Activated CD4-positive, alpha-beta T cell treated with anti-CD3 and anti-CD28 coated beads, Interleukin-2, amount 10 ng/mL, durations not matched to agents 24 days and 14 days (primary cell): ENCODE data around the gene DUS2. TPM values are rescaled to one million over a fixed set of nuclear protein-coding genes. Genes with fewer than 3 reads are reported as not detected.
"Not testable (repeated sequence)": the region's sequence is repeated elsewhere in the genome, so short reads cannot be mapped to it uniquely, and the experiment has no call there.

Experiments used
- DNase-seq: peaks from one replicate; pipeline ENCODE4 v3.0.0; 2022
- H3K27ac Mint-ChIP-seq: one replicate; pipeline ENCODE4 v1.8.0; 2022; ENCODE audit warnings: mild to moderate bottlenecking, mixed read lengths
- H3K27me3 Mint-ChIP-seq: one replicate; pipeline ENCODE4 v1.8.0; 2022; ENCODE audit warnings: mixed read lengths
- H3K36me3 Mint-ChIP-seq: one replicate; pipeline ENCODE4 v1.8.0; 2022; ENCODE audit warnings: low read depth, mild to moderate bottlenecking, mixed read lengths
- H3K4me1 Mint-ChIP-seq: one replicate; pipeline ENCODE4 v1.8.0; 2021; ENCODE audit warnings: mixed read lengths
- H3K4me3 Mint-ChIP-seq: one replicate; pipeline ENCODE4 v1.8.0; 2022; ENCODE audit warnings: mild to moderate bottlenecking, moderate library complexity, mixed read lengths
- H3K9me3 Mint-ChIP-seq: one replicate; pipeline ENCODE4 v1.8.0; 2021; ENCODE audit warnings: mixed read lengths
- intact Hi-C: fragments of 100-400 bp; cut with micrococcal nuclease; formaldehyde crosslinking; loops from one replicate; pipeline ENCODE4 v1.15.1; 2023
- total RNA-seq: library from RNA; stranded (reverse); gene quantifications from 2 replicates; pipeline ENCODE4 v1.2.3, GENCODE V29; 2022

DUS2 gene
- total RNA-seq, 1 donor from 2014 or later: 42.6 TPM

DNA sequence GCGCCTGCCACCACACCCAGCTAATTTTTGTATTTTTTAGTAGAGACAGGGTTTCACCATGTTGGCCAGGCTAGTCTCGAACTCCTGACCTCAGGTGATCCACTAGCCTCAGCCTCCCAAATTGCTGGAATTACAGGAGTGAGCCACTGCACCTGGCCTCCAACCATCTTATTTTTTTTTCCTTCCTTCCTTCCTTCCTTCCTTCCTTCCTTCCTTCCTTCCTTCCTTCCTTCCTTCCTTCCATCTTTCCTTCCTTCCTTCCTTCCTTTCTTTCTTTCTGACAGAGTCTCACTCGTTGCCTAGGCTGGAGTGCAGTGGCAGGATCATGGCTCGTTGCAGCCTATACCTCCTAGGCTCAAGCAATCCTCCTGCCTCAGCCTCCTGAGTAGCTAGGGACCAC, 13.2 kb upstream of the DUS2 start:
- H3K27me3 Mint-ChIP-seq, intact Hi-C loops, H3K4me3 Mint-ChIP-seq, H3K36me3 Mint-ChIP-seq, DNase-seq, H3K9me3 Mint-ChIP-seq: not testable (repeated sequence)
- peak overlapping the region; percentile 12 for H3K27ac Mint-ChIP-seq
- H3K4me1 Mint-ChIP-seq: peaks cover 21% of the 10 kb centered on the region

GRCh38 chr16:68013440-68013839, 9.6 kb upstream of the DUS2 start:
- Mint-ChIP-seq H3K36me3 (no peaks in the 10 kb centered on the region), H3K4me1 (peaks cover 9% of the 10 kb centered on the region), H3K9me3 (no peaks in the 10 kb centered on the region), H3K27me3 (no peaks in the 10 kb centered on the region), H3K4me3 (no peak overlapping the region), H3K27ac (no peak overlapping the region)
- DNase-seq: no peak
- intact Hi-C loops: no loop called here

DNA sequence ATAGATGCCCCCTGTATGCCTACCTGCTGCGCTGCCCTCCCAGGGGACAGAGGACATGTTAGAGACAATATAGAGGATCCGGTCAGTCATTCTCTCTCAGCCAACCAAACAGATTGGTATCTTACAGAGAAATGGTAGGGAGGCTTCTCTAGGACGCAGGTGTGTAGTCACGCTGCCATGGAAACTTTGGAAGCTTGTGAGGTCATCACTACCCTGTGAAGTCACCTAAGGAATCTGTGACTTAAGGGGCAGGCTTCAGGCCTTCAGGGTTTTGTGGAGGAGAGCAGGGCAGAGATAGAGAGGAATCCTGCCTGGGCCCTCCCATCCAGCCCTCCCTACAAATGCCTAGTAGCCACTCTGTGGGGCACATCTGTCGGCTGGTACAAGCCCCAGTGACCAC, 7.4 kb upstream of the DUS2 start, which contains the start of gene DPEP2NB:
DPEP2NB (minus strand) TSS at position 231 of the 400 bp plus-strand sequence; CDS start at position 90, 141 bp downstream.
- peaks cover 4% of the 10 kb centered on the region for H3K36me3 Mint-ChIP-seq
- H3K9me3 Mint-ChIP-seq: no peaks in the 10 kb centered on the region
- no peak within 1 kb of the TSS for H3K4me3 Mint-ChIP-seq
- intact Hi-C loops: no loop called here
- no peak for DNase-seq
- H3K27ac Mint-ChIP-seq: no peak within 1 kb of the TSS
- peaks cover 9% of the 10 kb centered on the region for H3K4me1 Mint-ChIP-seq
- H3K27me3 Mint-ChIP-seq: no peaks in the 10 kb centered on the region

DNA sequence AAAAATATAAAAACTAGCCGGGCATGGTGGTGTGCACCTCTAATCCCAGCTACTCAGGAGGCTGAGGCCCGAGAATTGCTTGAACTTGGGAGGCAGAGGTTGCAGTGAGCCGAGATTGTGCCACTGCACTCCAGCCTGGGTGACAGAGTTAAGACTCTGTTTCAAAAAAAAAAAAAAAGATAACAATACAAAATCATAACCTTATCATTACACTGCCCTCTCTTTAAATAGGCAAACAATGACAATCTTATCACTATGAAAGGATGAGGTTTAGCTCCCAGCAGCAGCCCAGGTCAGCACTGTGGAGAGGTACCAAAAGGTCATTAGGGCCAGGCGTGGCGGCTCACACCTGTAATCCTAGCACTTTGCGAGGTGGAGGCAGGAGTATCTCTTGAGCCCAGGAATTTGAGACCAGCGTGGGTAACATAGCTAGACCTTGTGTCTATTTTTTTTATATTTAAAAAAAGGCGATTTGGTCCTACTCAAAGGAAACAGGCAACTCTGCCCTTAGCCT, 3.9 kb upstream of the DUS2 start:
- Mint-ChIP-seq H3K27me3 (no peaks in the 10 kb centered on the region), H3K4me1 (peaks cover 18% of the 10 kb centered on the region), H3K27ac (no peak overlapping the region), H3K4me3 (no peak overlapping the region), H3K9me3 (no peaks in the 10 kb centered on the region), H3K36me3 (peaks cover 18% of the 10 kb centered on the region)
- no peak for DNase-seq
- intact Hi-C loops: no loop called here

DNA sequence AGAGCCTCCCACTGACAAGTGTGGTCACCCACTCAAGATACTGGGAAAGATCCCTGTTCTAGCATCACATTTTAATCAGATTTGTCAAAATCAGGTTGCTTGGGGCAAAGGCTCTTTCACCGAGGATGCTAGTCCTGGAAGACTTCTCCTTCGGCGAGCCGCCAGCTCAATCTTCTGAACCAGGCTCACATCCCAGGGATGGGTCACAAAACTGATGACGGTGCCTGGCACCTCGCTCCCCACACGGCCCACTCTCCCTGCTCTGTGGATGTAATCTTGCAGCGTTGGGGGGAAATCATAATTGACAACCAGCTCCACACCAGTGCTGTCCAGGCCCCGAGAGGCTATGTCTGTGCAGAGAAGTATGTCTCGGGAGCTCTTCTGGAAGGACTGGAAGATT, 1.6 kb upstream of the DUS2 start:
- intact Hi-C loops: loop anchor here (5.0 kb wide), 1 partner anchor 84 kb away; the partner anchor contains the start of gene PSMB10
- DNase-seq: no peak
- Mint-ChIP-seq H3K27me3 (no peaks in the 10 kb centered on the region), H3K9me3 (no peaks in the 10 kb centered on the region), H3K27ac (peak overlapping the region; percentile 96), H3K4me1 (peaks cover 21% of the 10 kb centered on the region), H3K4me3 (peak overlapping the region; percentile 95), H3K36me3 (peaks cover 23% of the 10 kb centered on the region)

DNA sequence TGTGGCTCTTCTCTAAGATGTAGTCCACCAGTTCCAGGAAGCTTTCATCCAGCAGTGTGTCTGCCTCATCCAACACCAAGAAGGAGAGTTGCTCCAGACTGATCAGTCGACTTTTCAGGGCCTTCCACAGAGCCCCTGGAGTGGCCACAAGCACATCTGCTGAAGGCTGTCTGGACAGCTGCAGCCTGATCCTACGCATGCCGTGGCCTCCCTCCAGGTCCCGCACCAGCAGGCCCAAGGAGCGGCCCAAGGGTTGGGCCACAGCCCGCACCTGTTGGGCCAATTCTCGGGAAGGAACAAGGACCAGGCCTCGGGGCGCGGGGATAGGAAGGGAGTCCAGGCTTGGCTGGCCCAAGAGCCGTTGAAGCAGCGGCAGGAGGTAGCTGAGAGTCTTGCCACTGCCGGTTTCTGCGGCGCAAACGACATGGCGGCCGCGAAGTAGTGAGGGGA, 781 bp upstream of the DUS2 start:
- Mint-ChIP-seq H3K36me3 (peaks cover 29% of the 10 kb centered on the region), H3K4me1 (peaks cover 21% of the 10 kb centered on the region), H3K27me3 (no peaks in the 10 kb centered on the region), H3K27ac (peak overlapping the region; percentile 96), H3K9me3 (no peaks in the 10 kb centered on the region), H3K4me3 (peak overlapping the region; percentile 95)
- intact Hi-C loops: loop anchor here (2.0 to 5.0 kb wide), 3 partner anchors 30 to 85 kb away; partner anchors contain the start of genes PSMB10 and SLC12A4
- DNase-seq: no peak

DNA sequence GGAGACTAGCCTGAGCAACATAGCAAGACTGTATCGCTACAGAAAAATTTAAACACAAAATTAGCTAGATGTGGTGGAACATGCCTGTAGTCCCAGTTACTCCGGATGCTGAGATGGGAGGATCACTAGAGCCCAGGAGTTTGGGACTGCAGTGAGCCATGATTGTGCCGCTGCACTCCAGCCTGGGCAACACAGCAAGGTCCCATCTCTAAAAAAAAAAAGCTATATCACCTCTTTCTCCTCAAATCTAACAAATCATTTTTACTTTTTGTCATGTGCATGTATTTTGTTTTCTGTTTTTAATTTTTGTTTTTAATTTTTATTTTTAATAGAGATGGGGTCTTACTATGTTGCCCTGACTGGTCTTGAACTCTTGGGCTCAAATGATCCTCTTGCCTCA, 5.9 kb downstream of the DUS2 start:
- H3K4me1 Mint-ChIP-seq: peaks cover 20% of the 10 kb centered on the region
- peaks cover 36% of the 10 kb centered on the region for H3K36me3 Mint-ChIP-seq
- no peaks in the 10 kb centered on the region for H3K9me3 Mint-ChIP-seq
- no peak for DNase-seq
- no peaks in the 10 kb centered on the region for H3K27me3 Mint-ChIP-seq
- no peak overlapping the region for H3K27ac Mint-ChIP-seq
- intact Hi-C loops: no loop called here
- H3K4me3 Mint-ChIP-seq: no peak overlapping the region

DNA sequence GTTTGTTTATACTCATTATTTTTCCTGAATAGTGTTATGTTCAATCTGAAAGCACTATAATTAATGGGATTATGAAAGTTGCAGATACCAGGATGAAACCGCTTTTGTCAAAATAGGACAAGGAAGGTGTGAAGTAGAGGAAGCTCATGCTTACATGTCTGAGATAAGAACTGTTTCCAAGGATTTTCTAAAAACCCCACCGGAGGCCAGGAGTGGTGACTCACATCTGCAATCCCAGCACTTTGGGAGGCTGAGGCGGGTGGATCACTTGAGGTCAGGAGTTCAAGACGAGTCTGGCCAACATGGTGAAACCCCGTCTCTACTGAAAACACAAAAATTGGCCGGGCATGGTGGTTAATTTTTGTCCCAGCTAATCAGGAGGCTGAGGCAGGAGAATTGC, 7.0 kb downstream of the DUS2 start:
- Mint-ChIP-seq H3K4me1 (peaks cover 18% of the 10 kb centered on the region), H3K36me3 (peaks cover 38% of the 10 kb centered on the region)
- H3K27me3 Mint-ChIP-seq, DNase-seq, H3K9me3 Mint-ChIP-seq, H3K4me3 Mint-ChIP-seq, intact Hi-C loops, H3K27ac Mint-ChIP-seq: not testable (repeated sequence)

GRCh38 chr16:68031951-68032350, 8.9 kb downstream of the DUS2 start:
- Mint-ChIP-seq H3K9me3 (no peaks in the 10 kb centered on the region), H3K27ac (peak overlapping the region; percentile 3), H3K27me3 (no peaks in the 10 kb centered on the region), H3K4me3 (no peak overlapping the region), H3K4me1 (peaks cover 24% of the 10 kb centered on the region), H3K36me3 (peaks cover 35% of the 10 kb centered on the region)
- intact Hi-C loops: no loop called here
- no peak for DNase-seq

GRCh38 chr16:68033101-68033500, 10.0 kb downstream of the DUS2 start:
- Mint-ChIP-seq H3K27ac (no peak overlapping the region), H3K9me3 (no peaks in the 10 kb centered on the region), H3K4me1 (peaks cover 25% of the 10 kb centered on the region), H3K4me3 (no peak overlapping the region), H3K27me3 (no peaks in the 10 kb centered on the region), H3K36me3 (peaks cover 29% of the 10 kb centered on the region)
- DNase-seq: no peak
- intact Hi-C loops: no loop called here

- Mint-ChIP-seq H3K9me3 (no peaks in the 10 kb centered on the region), H3K36me3 (peaks cover 32% of the 10 kb centered on the region), H3K4me1 (peaks cover 29% of the 10 kb centered on the region), H3K27me3 (no peaks in the 10 kb centered on the region), H3K4me3 (no peak overlapping the region), H3K27ac (no peak overlapping the region)
- intact Hi-C loops: no loop called here
- no peak for DNase-seq
Observed at GRCh38 chr16:68035227-68035626, 12.1 kb downstream of the DUS2 start.

- Mint-ChIP-seq H3K4me1 (peaks cover 21% of the 10 kb centered on the region), H3K4me3 (no peak overlapping the region), H3K27me3 (no peaks in the 10 kb centered on the region), H3K9me3 (no peaks in the 10 kb centered on the region), H3K27ac (peak overlapping the region; percentile 10), H3K36me3 (peaks cover 28% of the 10 kb centered on the region)
- DNase-seq: no peak
- intact Hi-C loops: no loop called here
Observed at GRCh38 chr16:68037841-68038597, 14.9 kb downstream of the DUS2 start.

- peaks cover 27% of the 10 kb centered on the region for H3K36me3 Mint-ChIP-seq
- intact Hi-C loops: loop anchor here (1.0 to 5.0 kb wide), 4 partner anchors 47 to 148 kb away; partner anchors contain the start of genes PSKH1, PSMB10 and SLC12A4
- no peaks in the 10 kb centered on the region for H3K27me3 Mint-ChIP-seq
- H3K27ac Mint-ChIP-seq: peak overlapping the region; percentile 51
- no peaks in the 10 kb centered on the region for H3K9me3 Mint-ChIP-seq
- no peak overlapping the region for H3K4me3 Mint-ChIP-seq
- DNase-seq: peak; percentile 96
- H3K4me1 Mint-ChIP-seq: peaks cover 16% of the 10 kb centered on the region
Observed at GRCh38 chr16:68040506-68041288, 17.6 kb downstream of the DUS2 start.

GRCh38 chr16:68041783-68042182, 18.7 kb downstream of the DUS2 start:
- no peak overlapping the region for H3K4me3 Mint-ChIP-seq
- no peaks in the 10 kb centered on the region for H3K27me3 Mint-ChIP-seq
- peaks cover 16% of the 10 kb centered on the region for H3K4me1 Mint-ChIP-seq
- no peaks in the 10 kb centered on the region for H3K9me3 Mint-ChIP-seq
- intact Hi-C loops: loop anchor here (5.0 kb wide), 2 partner anchors 104 to 149 kb away; partner anchors contain the start of genes PSKH1 and PSMB10
- H3K36me3 Mint-ChIP-seq: peaks cover 26% of the 10 kb centered on the region
- H3K27ac Mint-ChIP-seq: no peak overlapping the region
- no peak for DNase-seq
